Endothelial cell of umbilical vein (primary cell): ENCODE results near the gene NMNAT3. TPM values are rescaled to one million over a fixed set of nuclear protein-coding genes. Genes with fewer than 3 reads are reported as not detected.

Experiments
- BruUV-seq: library from RNA; stranded (reverse); fragments of 400-500 nt; replicated peaks from 2 replicates; lab custom pipeline; 2021; lab: Mats Ljungman, UMichigan
- CTCF ChIA-PET: fragments of 300-600, 350-600 bp; sonication (Branson Sonifier 250); formaldehyde crosslinking; loops from one replicate; lab custom pipeline; 2021; ENCODE audit warnings: antibody characterized with exemption, inconsistent platforms; lab: Charles Lee
- POLR2A ChIA-PET: fragments of 300-600, 350-600 bp; sonication (Branson Sonifier 250); formaldehyde crosslinking; loops from one replicate; lab custom pipeline; 2021; ENCODE audit warnings: antibody characterized with exemption, inconsistent platforms; lab: Charles Lee
- DNase-seq: peaks from one replicate; pipeline ENCODE4 v3.0.0-alpha.2; 2011; ENCODE audit warnings: low read depth, low spot score
- FAIRE-seq: peaks from 2 replicates; lab custom pipeline; 2011; peaks lifted over from hg19 to GRCh38; lab: Jason Lieb, UNC
- H2AFZ ChIP-seq: 2 replicates; pipeline ENCODE4 v1.6.0; 2012; ENCODE audit warnings: low read depth, low read length, control low read depth, inconsistent platforms
- H3K27ac ChIP-seq: 2 replicates; pipeline ENCODE4 v1.5.1; 2011; ENCODE audit warnings: low read depth, mild to moderate bottlenecking, control low read depth, low read length, moderate library complexity; ENCODE audit not compliant: insufficient read depth
- H3K27me3 ChIP-seq, 2 experiments: 2 replicates each; pipeline versions ENCODE4 v1.6.0 to v1.6.1; 2011; ENCODE audit warnings: low read length in 2 of 2, mixed read lengths in 1 of 2; ENCODE audit not compliant: control insufficient read depth in 2 of 2, insufficient read depth in 2 of 2
- H3K36me3 ChIP-seq, 2 experiments: 2 replicates in 1 of 2; 3 replicates in 1 of 2; pipeline ENCODE4 v1.5.1; 2011; ENCODE audit warnings: low read length in 2 of 2, mild to moderate bottlenecking in 1 of 2, moderate library complexity in 1 of 2; ENCODE audit not compliant: control insufficient read depth in 2 of 2, insufficient read depth in 2 of 2; ENCODE audit errors: extremely low read depth in 1 of 2
- H3K4me1 ChIP-seq: 3 replicates; pipeline ENCODE4 v1.5.1; 2011; ENCODE audit warnings: mild to moderate bottlenecking, low read length; ENCODE audit not compliant: control insufficient read depth, insufficient read depth; ENCODE audit errors: extremely low read depth
- H3K4me2 ChIP-seq: 2 replicates; pipeline ENCODE4 v1.6.1; 2011; ENCODE audit warnings: low read length, control low read depth, mixed read lengths; ENCODE audit not compliant: insufficient read depth
- H3K4me3 ChIP-seq, 3 experiments: fragments of 200-600 bp in 1 of 3; sonication (generic), shearing (Covaris generic) in 1 of 3; replicated peaks in 1 of 3; 2 replicates each; pipeline ENCODE4 v1.5.1; 2011 to 2016; ENCODE audit warnings: control low read depth in 3 of 3, low read length in 3 of 3, mild to moderate bottlenecking in 2 of 3, inconsistent platforms in 1 of 3, low read depth in 1 of 3, moderate library complexity in 1 of 3; ENCODE audit not compliant: insufficient read depth in 1 of 3
- H3K79me2 ChIP-seq: 2 replicates; pipeline ENCODE4 v1.6.0; 2012; ENCODE audit warnings: low read length, inconsistent platforms; ENCODE audit not compliant: control insufficient read depth, insufficient read depth
- H3K9ac ChIP-seq: replicated peaks from 2 replicates; pipeline ENCODE3; 2011; ENCODE audit warnings: low read length, control low read depth; ENCODE audit not compliant: insufficient read depth; ENCODE audit errors: extremely low read depth
- H3K9me1 ChIP-seq: replicated peaks from 3 replicates; pipeline ENCODE4 v1.6.0; 2011; ENCODE audit warnings: mild to moderate bottlenecking, low read length; ENCODE audit not compliant: control insufficient read depth, insufficient read depth; ENCODE audit errors: extremely low read depth
- H3K9me3 ChIP-seq: replicated peaks from 2 replicates; pipeline ENCODE4 v1.5.1; 2012; ENCODE audit warnings: low read length, inconsistent platforms; ENCODE audit not compliant: control insufficient read depth, insufficient read depth
- H4K20me1 ChIP-seq: replicated peaks from 2 replicates; pipeline ENCODE3; 2011; ENCODE audit warnings: mild to moderate bottlenecking, low read length; ENCODE audit not compliant: control insufficient read depth, insufficient read depth; ENCODE audit errors: extremely low read depth
- CTCF ChIP-seq, 2 donors: IDR thresholded peaks; 1 replicate in 1 of 2; 2 replicates in 1 of 2; pipeline ENCODE4 v1.5.1; 2011; ENCODE audit warnings: low read length in 2 of 2, mild to moderate bottlenecking in 2 of 2, moderate library complexity in 2 of 2, control low read depth in 1 of 2, inconsistent platforms in 1 of 2, low read depth in 1 of 2; ENCODE audit not compliant: insufficient read depth in 1 of 2; ENCODE audit errors: extremely low read depth in 1 of 2
- EZH2 ChIP-seq: IDR thresholded peaks from 2 replicates; pipeline ENCODE4 v1.6.1; 2012; ENCODE audit warnings: borderline replicate concordance, low read depth, mild to moderate bottlenecking, moderate library complexity, low read length, inconsistent platforms; ENCODE audit not compliant: severe bottlenecking
- FOS ChIP-seq: IDR thresholded peaks from 2 replicates; pipeline ENCODE4 v1.6.1; 2011; ENCODE audit warnings: mild to moderate bottlenecking, low read length, moderate library complexity, borderline replicate concordance; ENCODE audit not compliant: insufficient read depth
- GATA2 ChIP-seq: IDR thresholded peaks from 2 replicates; pipeline ENCODE4 v1.7.0; 2011; ENCODE audit warnings: low read depth, mild to moderate bottlenecking, moderate library complexity, mixed read lengths, low read length; ENCODE audit not compliant: insufficient read length, insufficient read depth
- JUN ChIP-seq: IDR thresholded peaks from 2 replicates; pipeline ENCODE4 v1.6.1; 2011; ENCODE audit warnings: borderline replicate concordance, low read depth; ENCODE audit not compliant: insufficient read length, insufficient read depth
- MAX ChIP-seq: IDR thresholded peaks from 2 replicates; pipeline ENCODE4 v1.6.1; 2011; ENCODE audit not compliant: insufficient read depth, insufficient read length
- MYC ChIP-seq: IDR thresholded peaks from one replicate; pipeline ENCODE4 v1.6.1; 2011; ENCODE audit warnings: mild to moderate bottlenecking, low read depth, low read length
- POLR2A ChIP-seq: IDR thresholded peaks from 2 replicates; pipeline ENCODE4 v1.6.1; 2012; ENCODE audit warnings: low read depth, mild to moderate bottlenecking, control low read depth, low read length
- POLR2AphosphoS5 ChIP-seq: IDR thresholded peaks from 2 replicates; pipeline ENCODE4 v1.6.1; 2012; ENCODE audit warnings: low read depth, mild to moderate bottlenecking, control low read depth, low read length, moderate library complexity; ENCODE audit not compliant: insufficient read depth
- dilution Hi-C: fragments of 300-500 bp; cut with MboI; formaldehyde crosslinking; loops from one replicate; pipeline ENCODE4 v1.15.0; 2019; ENCODE audit warnings: low sequenced_read_pairs; ENCODE audit not compliant: extremely low pct_ligation_motif_present
- intact Hi-C: fragments of 100-400 bp; cut with micrococcal nuclease; formaldehyde crosslinking; loops from one replicate; pipeline ENCODE4 v1.10.0; 2022
- polyA plus RNA-seq, 4 experiments: library from polyadenylated mRNA; depleted of rRNA in 3 of 4; stranded (reverse) in 3 of 4; unstranded in 1 of 4; fragments of >200 nt; gene quantifications; 2 replicates each; pipeline versions ENCODE4 v1.2.1 to v1.2.3, GENCODE V29; 2011 to 2012; ENCODE audit warnings: missing spikeins in 1 of 4
- total RNA-seq: library from RNA; stranded (reverse); gene quantifications from 2 replicates; pipeline ENCODE4 v1.2.3, GENCODE V29; 2021

The NMNAT3 gene
- total and polyA plus RNA-seq, 2 donors (not counting 3 experiments of a cell fraction or from before 2014, with no cell fraction given) = 0.59 to 0.60 TPM

GRCh38 chr3:139588450-139588849, 89.3 kb downstream of the NMNAT3 start:
- Histone ChIP-seq H4K20me1 (no peaks in the 10 kb centered on the region), H3K27me3 (no peaks in the 10 kb centered on the region), H3K4me1 (no peaks in the 10 kb centered on the region), H3K36me3 (no peaks in the 10 kb centered on the region), H3K9me1 (no peaks in the 10 kb centered on the region), H2AFZ (no peak overlapping the region), H3K79me2 (no peaks in the 10 kb centered on the region), H3K4me3 (no peak overlapping the region), H3K27ac (no peak overlapping the region), H3K9me3 (no peaks in the 10 kb centered on the region), H3K4me2 (no peak overlapping the region), H3K9ac (no peak overlapping the region)
- DNase-seq (no peak), FAIRE-seq (no peak)
- ChIA-PET POLR2A (no interaction called here), CTCF (no interaction called here)
- TF ChIP-seq POLR2A (no peak), JUN (no peak), MYC (no peak), POLR2AphosphoS5 (no peak), EZH2 (no peak), GATA2 (no peak), MAX (no peak), FOS (no peak), CTCF (IDR thresholded peaks at IDR 0.05; ENCODE audit: extremely low read depth in 1 of 2, insufficient read depth in 1 of 2, low read depth in 1 of 2, low read length in 2 of 2) (no peak)
- BruUV-seq = no TSS peak
- intact Hi-C loops (no loop called here), dilution Hi-C loops (no loop called here)
